WTC11 (cell line): ENCODE measurements around the gene LYG2.
"Not testable (repeated sequence)": the region's sequence is repeated elsewhere in the genome, so short reads cannot be mapped to it uniquely, and the experiment has no call there.

Source experiments
- TCF7 ChIP-seq: sonication (generic); formaldehyde crosslinking; IDR thresholded peaks from 2 replicates; pipeline ENCODE4 v1.8.0; 2022; ENCODE audit warnings: mild to moderate bottlenecking, low read depth, missing genetic modification reagents, moderate library complexity
- ZBTB21 ChIP-seq: sonication (generic); formaldehyde crosslinking; IDR thresholded peaks from 2 replicates; pipeline ENCODE4 v1.8.1; 2023; ENCODE audit warnings: mild to moderate bottlenecking, missing genetic modification reagents, borderline replicate concordance
- ZNF232 ChIP-seq: sonication (generic); formaldehyde crosslinking; IDR thresholded peaks from 2 replicates; pipeline ENCODE4 v1.8.0; 2022; ENCODE audit warnings: mild to moderate bottlenecking, missing genetic modification reagents
- TF ChIP-seq, protein P1 (sequence below): fragments of 200-600 bp; IDR thresholded peaks from 2 replicates; pipeline ENCODE4 v1.8.0; 2022; ENCODE audit warnings: antibody characterized with exemption
- TF ChIP-seq, protein P2 (sequence below): sonication (generic); formaldehyde crosslinking; IDR thresholded peaks from 2 replicates; pipeline ENCODE4 v1.8.1; 2023; ENCODE audit warnings: mild to moderate bottlenecking, missing genetic modification reagents, moderate library complexity

DNA sequence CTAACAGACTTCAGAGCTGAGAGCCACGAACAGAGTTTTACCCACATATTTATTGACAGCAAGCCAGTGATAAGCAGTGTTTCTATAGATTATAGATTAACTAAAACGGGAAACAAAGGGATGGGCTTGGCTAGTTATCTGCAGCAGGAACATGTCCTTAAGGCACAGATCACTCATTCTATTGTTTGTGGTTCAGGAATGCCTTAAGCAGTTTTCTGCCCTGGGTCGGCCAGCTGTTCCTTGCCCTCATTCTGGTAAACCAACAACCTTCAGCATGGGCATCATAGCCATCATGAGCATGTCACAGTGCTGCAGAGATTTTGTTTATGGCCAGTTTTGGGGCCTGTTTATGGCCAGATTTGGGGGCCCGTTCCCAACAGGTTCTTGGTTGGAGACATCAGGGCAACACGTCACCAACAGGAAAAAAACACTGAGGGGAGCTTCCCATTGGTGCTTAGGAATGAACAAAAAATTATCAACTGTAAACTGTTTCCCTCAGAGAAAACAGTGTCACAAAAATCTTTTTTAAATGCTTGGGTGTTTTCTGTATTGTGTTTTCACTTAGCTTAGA lies 22.8 kb upstream of the LYG2 start:
- TF ChIP-seq ZNF232; ZBTB21 (CRISPR knock-in tag); TCF7 (CRISPR knock-in tag): not testable (repeated sequence)
- TF ChIP-seq, protein P1, sequence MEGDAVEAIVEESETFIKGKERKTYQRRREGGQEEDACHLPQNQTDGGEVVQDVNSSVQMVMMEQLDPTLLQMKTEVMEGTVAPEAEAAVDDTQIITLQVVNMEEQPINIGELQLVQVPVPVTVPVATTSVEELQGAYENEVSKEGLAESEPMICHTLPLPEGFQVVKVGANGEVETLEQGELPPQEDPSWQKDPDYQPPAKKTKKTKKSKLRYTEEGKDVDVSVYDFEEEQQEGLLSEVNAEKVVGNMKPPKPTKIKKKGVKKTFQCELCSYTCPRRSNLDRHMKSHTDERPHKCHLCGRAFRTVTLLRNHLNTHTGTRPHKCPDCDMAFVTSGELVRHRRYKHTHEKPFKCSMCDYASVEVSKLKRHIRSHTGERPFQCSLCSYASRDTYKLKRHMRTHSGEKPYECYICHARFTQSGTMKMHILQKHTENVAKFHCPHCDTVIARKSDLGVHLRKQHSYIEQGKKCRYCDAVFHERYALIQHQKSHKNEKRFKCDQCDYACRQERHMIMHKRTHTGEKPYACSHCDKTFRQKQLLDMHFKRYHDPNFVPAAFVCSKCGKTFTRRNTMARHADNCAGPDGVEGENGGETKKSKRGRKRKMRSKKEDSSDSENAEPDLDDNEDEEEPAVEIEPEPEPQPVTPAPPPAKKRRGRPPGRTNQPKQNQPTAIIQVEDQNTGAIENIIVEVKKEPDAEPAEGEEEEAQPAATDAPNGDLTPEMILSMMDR = not testable (repeated sequence)
- TF ChIP-seq, protein P2, sequence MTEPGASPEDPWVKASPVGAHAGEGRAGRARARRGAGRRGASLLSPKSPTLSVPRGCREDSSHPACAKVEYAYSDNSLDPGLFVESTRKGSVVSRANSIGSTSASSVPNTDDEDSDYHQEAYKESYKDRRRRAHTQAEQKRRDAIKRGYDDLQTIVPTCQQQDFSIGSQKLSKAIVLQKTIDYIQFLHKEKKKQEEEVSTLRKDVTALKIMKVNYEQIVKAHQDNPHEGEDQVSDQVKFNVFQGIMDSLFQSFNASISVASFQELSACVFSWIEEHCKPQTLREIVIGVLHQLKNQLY = not testable (repeated sequence)
